Heart left ventricle (tissue), 16 donors: ENCODE measurements around the gene GNAT1. TPM values are rescaled to one million over a fixed set of nuclear protein-coding genes. Genes with fewer than 3 reads are reported as not detected.

Source experiments
- ATAC-seq, 4 donors: fragments of 200-7000 bp; cut with Tn5 transposase; one replicate each; pipeline ENCODE4 v1.9.1; 2020 to 2022; ENCODE audit warnings: moderate library complexity in 4 of 4, mild to moderate bottlenecking in 3 of 4, moderate number of reproducible peaks in 1 of 4
- DNase-seq, 5 donors: peaks; one replicate each; pipeline ENCODE4 v3.0.0-alpha.2; 2020
- H3K27ac ChIP-seq, 12 donors: fragments of 200-600 bp; sonication (generic) in 4 of 12; one replicate each; pipeline versions ENCODE4 v1.5.0 to v1.8.0; 2016 to 2022; ENCODE audit warnings: mild to moderate bottlenecking in 2 of 12
- H3K27me3 ChIP-seq, 9 donors: fragments of 200-600 bp; sonication (generic) in 2 of 9; one replicate each; pipeline versions ENCODE4 v1.5.1 to v1.8.0; 2016 to 2022; ENCODE audit warnings: mild to moderate bottlenecking in 3 of 9
- H3K36me3 ChIP-seq, 9 donors: fragments of 200-600 bp; sonication (generic) in 2 of 9; one replicate each; pipeline versions ENCODE4 v1.5.0 to v1.8.0; 2018 to 2022; ENCODE audit warnings: mild to moderate bottlenecking in 2 of 9
- H3K4me1 ChIP-seq, 12 donors: fragments of 200-600 bp; sonication (generic) in 4 of 12; one replicate each; pipeline versions ENCODE4 v1.5.0 to v1.8.0; 2016 to 2022; ENCODE audit warnings: mild to moderate bottlenecking in 3 of 12
- H3K4me3 ChIP-seq, 12 donors: fragments of 200-600 bp; sonication (generic) in 4 of 12; one replicate each; pipeline versions ENCODE4 v1.5.0 to v1.8.0; 2017 to 2022; ENCODE audit warnings: mild to moderate bottlenecking in 9 of 12, moderate library complexity in 4 of 12
- H3K9me3 ChIP-seq, 12 donors: fragments of 200-600 bp; sonication (generic) in 4 of 12; one replicate each; pipeline versions ENCODE4 v1.5.0 to v1.8.0; 2016 to 2022; ENCODE audit warnings: mild to moderate bottlenecking in 1 of 12
- CTCF ChIP-seq, 12 donors: fragments of 200-600 bp; sonication (generic) in 4 of 12; IDR thresholded peaks; one replicate each; pipeline versions ENCODE4 v1.5.0 to v1.8.0; 2018 to 2022; ENCODE audit warnings: antibody characterized with exemption in 12 of 12, mild to moderate bottlenecking in 5 of 12
- POLR2A ChIP-seq, 2 donors: fragments of 450-650 bp; IDR thresholded peaks; one replicate each; pipeline ENCODE4 v1.6.1; 2017; ENCODE audit warnings: antibody characterized with exemption in 2 of 2, mild to moderate bottlenecking in 2 of 2, moderate library complexity in 2 of 2
- WGBS, 4 donors: extraction: QIAGEN DNeasy Blood & Tissue Kit in 2 of 4; methylation state at CpG; one replicate each; pipeline versions ENCODE4 v1.1.5 to v1.1.7; 2013 to 2018; 5-methylcytosine and 5-hydroxymethylcytosine counted together
- intact Hi-C, 10 donors: fragments of 100-400 bp; cut with DNase I; formaldehyde crosslinking; loops; one replicate each; pipeline versions ENCODE4 v1.11.1 to v1.14.2; 2022
- polyA plus RNA-seq, 2 donors: library from polyadenylated mRNA; stranded (reverse); fragments of 200-250 nt; gene quantifications; one replicate each; pipeline ENCODE4 v1.2.3, GENCODE V29; 2013
- total RNA-seq, 9 donors: library from RNA; depleted of rRNA in 2 of 9; stranded (reverse); fragments of >200 nt in 2 of 9; fragmentation: NEBNext Ultra II Directional in 3 of 9; extraction: Animal tissue kit (Norgen Biotek cat#: 25700) in 3 of 9; gene quantifications; one replicate each; pipeline versions ENCODE4 v1.1.0 to v1.2.4, GENCODE V29; 2016 to 2023
- donor health status: ischemic (EF 13 %, LVEDD 7.1; RV severe dilation, severe dysfunction).
- donor health status: healthy with polysubstance abuse.
- donor health status: DM: no; HTN: yes; CAD: no.
- donor health status: DM: no; HTN: no; CAD: no.
- donor health status: ischemic (EF 25% LVEDD 6.9; RV normal size, moderate dysfunction).
- donor health status: ischemic (EF 25% LVEDD 5.7; RV mildly dilated, moderate dysfunction).
- donor health status: healthy.
- donor health status: DM: yes; HTN: yes; CAD: no.
- donor health status: ischemic (EF 35%, LVEDD 5.7; RV mildly dilated, moderate dysfunction).
- donor health status: nonischemic (EF 11% LVEDD 7.7; RV severe dilation, severe dysfunction).
- donor health status: DM: yes; HTN: yes; CAD: no.
- donor health status: PGD.
- donor health status: ischemic (EF 29% LVEDD 5.4; RV normal size, mild dysfunction).
- donor health status: nonischemic (EF 23%, LVEDD 6.1; RV moderate dilation, normal function).

Gene GNAT1
- total and polyA plus RNA-seq, 11 donors = 0.40 TPM; not detected in 10

DNA sequence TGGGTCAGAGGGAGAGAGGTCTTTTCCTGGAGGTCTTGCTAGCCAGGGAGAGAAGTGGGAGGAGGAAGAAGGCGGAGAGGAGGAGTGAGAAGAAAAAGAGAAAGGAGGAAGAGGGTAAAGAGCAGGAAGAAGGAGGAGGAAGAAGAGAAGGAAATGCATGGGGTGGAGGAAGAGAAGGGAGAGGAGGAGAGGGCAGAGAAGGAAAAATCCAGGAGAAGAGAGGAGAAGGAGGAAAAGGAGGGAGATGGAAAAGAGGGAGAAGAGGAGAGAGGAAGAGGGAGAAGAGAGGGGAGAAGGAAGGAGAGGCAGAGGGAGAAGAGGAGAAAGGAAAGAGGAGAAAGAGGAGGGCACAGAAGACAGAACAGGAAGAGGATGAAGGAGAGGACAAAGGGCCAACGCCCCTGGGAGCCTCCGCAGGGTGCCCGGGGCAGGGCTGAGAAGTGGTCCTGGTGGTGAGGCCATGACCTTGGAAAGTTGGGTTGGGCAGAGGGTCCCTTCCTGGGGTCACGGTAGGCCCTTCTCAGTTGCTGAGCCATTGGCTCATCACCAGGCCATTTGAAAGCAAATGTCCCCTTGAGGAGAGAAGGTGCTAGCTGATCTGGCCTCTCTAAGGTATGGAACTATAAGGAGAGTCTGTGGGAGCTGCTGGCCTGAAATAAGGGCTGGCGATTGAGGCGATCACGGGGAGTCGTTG is 37.5 kb upstream of the GNAT1 start:
- Histone ChIP-seq H3K27ac (peak overlapping the region in 1 of 12 donors; percentile 9), H3K36me3 (no peaks in the 10 kb centered on the region), H3K4me1 (peaks cover 0 to 43% (median 11%) of the 10 kb centered on the region in 12 donors), H3K9me3 (no peaks in the 10 kb centered on the region), H3K27me3 (peaks cover 0 to 23% (median 0%) of the 10 kb centered on the region in 9 donors), H3K4me3 (peak overlapping the region in 9 of 12 donors; percentile 38 to 79 (median 62))
- ATAC-seq (no peak), DNase-seq (no peak)
- TF ChIP-seq CTCF (IDR thresholded peaks at IDR 0.05) = no peak
- TF ChIP-seq POLR2A (IDR thresholded peaks at IDR 0.05) = no peak
- intact Hi-C loops = loop anchor here in 4 of 10 donors (2.0 kb wide), 3 partner anchors 31 to 35 kb away; no protein-coding TSS in a partner anchor
- WGBS, 4 donors = 58 to 63% (median 61%) methylated on average over 9 of the region's 9 CpGs

DNA sequence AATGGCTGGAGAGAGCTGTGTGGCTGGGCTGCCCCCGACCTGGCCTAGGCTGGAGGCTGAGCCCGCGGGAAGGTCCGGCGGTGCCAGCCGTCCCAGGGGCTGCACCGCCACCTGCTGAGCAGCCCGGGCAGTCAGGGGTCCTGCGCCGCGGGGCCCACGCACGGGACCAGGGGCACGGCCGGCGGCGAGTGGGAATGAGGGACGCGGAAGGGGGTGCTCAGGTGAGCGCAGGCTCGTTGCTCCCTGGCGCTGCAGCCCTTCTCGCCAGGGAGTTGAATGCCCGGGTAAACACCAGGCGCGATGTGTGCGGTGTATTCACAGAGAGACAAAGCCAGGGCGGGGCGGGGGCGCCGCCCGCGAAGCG is 37.0 kb upstream of the GNAT1 start:
- intact Hi-C loops = loop anchor here in 3 of 10 donors (2.0 kb wide), 2 partner anchors 34 kb away; no protein-coding TSS in a partner anchor
- no peaks in the 10 kb centered on the region for H3K9me3 ChIP-seq
- H3K27me3 ChIP-seq = peaks cover 0 to 23% (median 0%) of the 10 kb centered on the region in 9 donors
- no peaks in the 10 kb centered on the region for H3K36me3 ChIP-seq
- peak overlapping the region in 2 of 12 donors; percentile 9 to 75 for H3K27ac ChIP-seq
- DNase-seq (no peak), ATAC-seq (peak in 3 of 4 donors; percentile 25 to 49 (median 47))
- WGBS, 4 donors = 3 to 10% (median 5%) methylated on average over 6 to 34 of the region's 34 CpGs
- TF ChIP-seq POLR2A (IDR thresholded peaks at IDR 0.05) = no peak
- peak in 9 of 12 donors; percentile 7 to 49 (median 32) for TF ChIP-seq CTCF (IDR thresholded peaks at IDR 0.05)
- peak overlapping the region; percentile 38 to 79 (median 62) for H3K4me3 ChIP-seq
- peaks cover 0 to 48% (median 13%) of the 10 kb centered on the region in 12 donors for H3K4me1 ChIP-seq

- WGBS, 4 donors = 0 to 1% (median 1%) methylated on average over 55 to 98 of the region's 98 CpGs
- Histone ChIP-seq H3K4me1 (peaks cover 0 to 51% (median 18%) of the 10 kb centered on the region in 12 donors), H3K9me3 (no peaks in the 10 kb centered on the region), H3K4me3 (peak within 1 kb of the TSS; percentile 40 to 79 (median 62)), H3K27me3 (peaks cover 0 to 23% (median 0%) of the 10 kb centered on the region in 9 donors), H3K27ac (peak within 1 kb of the TSS; percentile 61 to 92 (median 80)), H3K36me3 (no peaks in the 10 kb centered on the region)
- peak; percentile 55 to 81 (median 67) for DNase-seq
- TF ChIP-seq CTCF (IDR thresholded peaks at IDR 0.05) (peak in 8 of 12 donors; percentile 19 to 52 (median 34)), POLR2A (IDR thresholded peaks at IDR 0.05) (peak in 1 of 2 donors; percentile 76)
- ATAC-seq = peak; percentile 52 to 91 (median 75)
- intact Hi-C loops = loop anchor here in 4 of 10 donors (1.0 to 2.0 kb wide), 3 partner anchors 34 kb away; no protein-coding TSS in a partner anchor
Measured at GRCh38 chr3:50154840-50155490, 36.4 kb upstream of the GNAT1 start, which contains the start of gene SEMA3F. Gene SEMA3F, plus strand, starts transcription at chr3:50155324. Its CDS starts 4,299 bp downstream, at chr3:50159623.

GRCh38 chr3:50155491-50155878 is 35.9 kb upstream of the GNAT1 start:
- no peak for DNase-seq
- WGBS, 4 donors = 2 to 38% (median 3%) methylated on average over 1 to 37 of the region's 37 CpGs
- H3K9me3 ChIP-seq = no peaks in the 10 kb centered on the region
- H3K27ac ChIP-seq = peak overlapping the region; percentile 61 to 92 (median 80)
- peaks cover 0 to 56% (median 22%) of the 10 kb centered on the region in 12 donors for H3K4me1 ChIP-seq
- no peak for ATAC-seq
- intact Hi-C loops = loop anchor here in 4 of 10 donors (1.0 to 2.0 kb wide), 3 partner anchors 33 to 35 kb away; no protein-coding TSS in a partner anchor
- H3K36me3 ChIP-seq = no peaks in the 10 kb centered on the region
- H3K27me3 ChIP-seq = peaks cover 0 to 23% (median 0%) of the 10 kb centered on the region in 9 donors
- H3K4me3 ChIP-seq = peak overlapping the region; percentile 40 to 79 (median 62)
- TF ChIP-seq CTCF (IDR thresholded peaks at IDR 0.05) (no peak), POLR2A (IDR thresholded peaks at IDR 0.05) (no peak)
